CD1c-positive myeloid dendritic cell (primary cell): ENCODE results near the gene SPAG9.
"Not testable (repeated sequence)": the region's sequence is repeated elsewhere in the genome, so short reads cannot be mapped to it uniquely, and the experiment has no call there.

Experiments used
- DNase-seq: peaks from one replicate; pipeline ENCODE4 v3.0.0-alpha.2; 2016; ENCODE audit errors: extremely low spot score

The SPAG9 gene

DNA sequence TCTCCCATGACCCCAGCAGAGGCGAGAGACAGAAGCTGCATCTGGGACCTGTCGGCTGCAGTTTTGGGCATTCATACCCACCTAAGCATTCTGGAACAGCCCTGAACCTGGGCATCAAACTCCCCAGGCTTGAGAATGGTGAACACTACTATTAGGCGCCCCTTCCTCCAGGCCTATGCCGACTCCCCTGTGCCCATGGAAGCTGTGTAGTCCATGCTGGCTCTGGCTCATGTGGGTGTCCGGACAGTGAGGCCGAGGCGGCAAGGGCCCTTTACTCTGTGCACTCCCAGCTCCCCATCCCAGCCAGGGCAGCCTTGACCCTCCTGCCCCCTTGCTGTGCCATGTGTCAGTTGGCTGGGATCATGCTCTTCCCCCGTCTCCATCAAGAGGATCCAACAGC is 165.5 kb downstream of the SPAG9 start:
- no peak for DNase-seq

DNA sequence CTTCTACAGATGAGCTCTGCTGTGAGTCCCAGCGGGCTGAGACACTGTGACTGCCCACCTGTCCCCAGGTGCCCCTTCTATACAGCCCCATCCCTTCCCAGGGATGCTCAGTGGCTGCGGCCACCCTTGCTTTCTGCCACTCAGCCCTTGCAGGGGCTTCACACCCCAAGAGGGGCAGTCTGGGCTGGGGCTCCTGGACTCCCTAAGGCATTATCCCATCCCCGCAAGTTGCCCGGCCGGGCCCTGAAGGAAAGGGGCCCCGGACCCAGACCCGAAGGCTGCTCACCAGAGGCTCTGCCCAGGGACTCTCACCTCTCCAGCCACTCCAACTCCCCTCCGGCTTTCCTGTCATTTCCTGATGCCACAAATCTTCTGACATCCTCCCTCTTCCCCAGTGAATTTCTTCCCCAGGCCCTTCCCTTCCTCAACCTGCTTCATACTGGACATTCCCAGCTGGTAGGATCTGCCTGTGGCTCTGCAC is 166.0 kb downstream of the SPAG9 start:
- no peak for DNase-seq

DNA sequence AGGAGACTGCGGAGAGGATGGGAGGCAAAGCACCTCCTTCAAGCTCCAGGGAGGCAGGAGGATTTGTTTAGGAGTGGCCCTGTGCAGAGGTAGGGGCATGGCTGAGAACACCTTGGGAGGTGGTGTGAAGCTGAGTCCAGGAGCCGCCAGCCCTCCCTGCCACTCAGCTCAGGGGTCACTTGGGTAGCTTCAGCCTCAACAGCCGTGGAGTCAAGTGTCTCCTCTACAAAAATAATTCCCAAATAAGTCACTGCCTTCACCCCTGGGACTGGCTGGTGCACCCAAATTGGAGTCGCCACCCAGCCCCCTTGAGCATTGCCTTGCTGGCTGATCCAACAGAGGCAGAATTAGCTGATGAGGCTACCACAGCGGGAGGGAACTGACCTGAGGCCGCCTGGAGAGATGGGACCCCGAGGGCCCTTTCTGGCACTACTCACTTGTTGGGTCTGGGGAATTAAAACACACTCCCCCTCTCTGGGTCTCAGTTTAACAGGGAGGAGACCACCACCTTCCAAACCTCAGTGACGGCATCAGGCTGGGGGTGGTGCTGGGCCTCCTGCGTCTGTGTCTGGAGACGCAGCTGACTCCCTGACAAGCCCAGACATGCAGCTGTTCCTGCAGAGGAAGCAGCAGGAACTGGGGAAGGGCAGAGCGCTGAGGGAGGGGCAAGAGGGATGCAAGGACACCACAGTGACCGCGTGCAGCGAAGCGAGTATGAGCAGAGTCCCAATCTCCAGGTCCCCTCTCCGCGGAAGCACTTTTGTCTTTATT is 166.7 kb downstream of the SPAG9 start:
- peak; percentile 34 for DNase-seq

DNA sequence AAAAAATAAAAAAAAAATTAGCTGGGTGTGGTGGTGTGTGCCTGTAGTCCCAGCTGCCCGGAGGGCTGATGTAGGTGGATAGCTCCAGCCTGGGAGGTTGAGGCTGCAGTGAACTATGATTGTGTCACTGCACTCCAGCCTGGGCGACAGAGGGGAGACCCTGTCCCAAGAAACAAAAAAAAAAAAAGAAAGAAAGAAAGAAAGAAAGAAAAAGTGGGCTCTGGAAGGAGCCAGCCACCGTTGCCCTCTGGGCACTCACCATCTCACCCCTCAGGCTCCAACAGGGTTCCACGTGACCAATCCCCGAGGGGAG is 167.2 kb downstream of the SPAG9 start:
- DNase-seq, result no peak

DNA sequence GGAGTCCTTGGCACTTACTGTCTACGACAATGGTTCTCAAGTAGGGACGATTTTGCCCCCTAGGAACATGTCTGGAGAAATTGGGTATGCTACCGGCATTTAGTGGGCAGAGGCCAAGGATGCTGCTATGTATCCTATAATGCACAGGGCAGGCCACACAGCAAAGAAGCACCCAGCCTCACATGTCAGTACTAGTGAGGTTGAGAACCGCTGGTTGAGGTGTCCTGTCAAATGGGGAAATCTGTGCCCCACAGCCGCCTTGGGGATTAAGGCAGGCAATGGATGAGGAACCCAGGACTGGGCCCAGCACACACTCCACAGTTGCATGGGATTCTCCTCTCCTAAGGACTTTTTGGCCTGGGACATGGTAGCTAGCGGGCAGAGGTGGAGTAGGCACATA is 167.8 kb downstream of the SPAG9 start:
- DNase-seq, result no peak

DNA sequence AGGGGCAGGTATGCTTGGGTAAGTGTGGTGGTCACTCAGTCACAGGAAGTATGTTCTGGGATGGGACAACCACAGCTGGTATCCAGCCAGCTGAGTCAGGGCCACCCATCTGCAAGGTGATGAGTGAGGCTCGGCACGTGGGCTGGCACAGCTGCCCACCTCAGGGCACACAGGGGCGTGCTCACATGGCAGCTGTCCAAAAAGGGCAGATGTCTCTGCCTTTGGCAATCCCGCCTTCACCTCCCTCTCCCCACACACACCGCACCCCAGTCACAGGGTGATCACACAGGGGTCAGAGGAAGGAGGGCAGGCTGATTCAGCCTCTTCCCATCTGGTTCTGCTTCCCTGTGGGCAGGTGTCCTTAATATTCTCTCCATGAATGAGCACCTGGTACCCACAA is 168.7 kb downstream of the SPAG9 start:
- DNase-seq, result peak; percentile 69

DNA sequence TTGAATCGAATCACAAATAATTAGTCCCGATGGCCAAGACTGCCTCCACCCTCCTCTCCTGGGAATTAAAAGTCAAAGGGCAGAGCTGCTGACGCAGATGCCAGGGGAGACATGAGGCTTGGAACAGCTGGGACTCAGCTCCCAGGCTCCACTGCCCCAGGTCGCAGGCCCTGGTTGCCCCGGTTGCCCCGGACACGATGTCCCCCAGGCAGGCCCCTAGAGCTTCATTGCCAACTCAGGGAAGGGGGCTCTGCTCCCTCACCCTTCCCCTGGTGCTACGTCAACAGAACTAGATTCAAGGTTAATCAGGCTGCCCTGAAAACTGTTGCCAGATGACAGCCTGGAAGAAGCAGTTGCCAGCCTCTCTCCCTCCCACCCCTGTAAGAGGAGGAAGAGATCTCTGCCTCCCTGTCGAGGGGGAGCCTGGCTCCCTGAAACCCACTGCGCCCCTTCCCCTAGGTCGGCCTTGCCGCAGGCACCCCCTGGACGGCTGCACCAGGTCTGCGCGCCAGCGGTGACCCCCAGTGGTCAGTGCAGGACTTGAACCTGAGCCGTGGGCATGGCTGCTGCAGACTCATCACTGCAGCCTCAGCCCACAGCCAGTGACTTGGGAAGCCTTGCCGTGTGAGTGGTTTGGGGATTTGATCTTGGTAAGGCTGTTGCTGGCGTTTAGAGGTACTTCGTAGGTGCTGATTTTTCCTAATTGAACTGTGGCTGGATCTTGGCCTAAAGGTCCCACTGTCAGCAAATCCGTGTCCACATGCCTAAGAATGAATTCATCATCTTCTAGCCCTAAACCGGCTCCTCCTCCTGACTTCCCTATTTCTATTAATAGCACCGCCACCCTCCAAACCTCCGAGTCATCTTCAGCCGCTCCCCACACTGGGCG is 170.4 kb downstream of the SPAG9 start:
- peak; percentile 90 for DNase-seq

DNA sequence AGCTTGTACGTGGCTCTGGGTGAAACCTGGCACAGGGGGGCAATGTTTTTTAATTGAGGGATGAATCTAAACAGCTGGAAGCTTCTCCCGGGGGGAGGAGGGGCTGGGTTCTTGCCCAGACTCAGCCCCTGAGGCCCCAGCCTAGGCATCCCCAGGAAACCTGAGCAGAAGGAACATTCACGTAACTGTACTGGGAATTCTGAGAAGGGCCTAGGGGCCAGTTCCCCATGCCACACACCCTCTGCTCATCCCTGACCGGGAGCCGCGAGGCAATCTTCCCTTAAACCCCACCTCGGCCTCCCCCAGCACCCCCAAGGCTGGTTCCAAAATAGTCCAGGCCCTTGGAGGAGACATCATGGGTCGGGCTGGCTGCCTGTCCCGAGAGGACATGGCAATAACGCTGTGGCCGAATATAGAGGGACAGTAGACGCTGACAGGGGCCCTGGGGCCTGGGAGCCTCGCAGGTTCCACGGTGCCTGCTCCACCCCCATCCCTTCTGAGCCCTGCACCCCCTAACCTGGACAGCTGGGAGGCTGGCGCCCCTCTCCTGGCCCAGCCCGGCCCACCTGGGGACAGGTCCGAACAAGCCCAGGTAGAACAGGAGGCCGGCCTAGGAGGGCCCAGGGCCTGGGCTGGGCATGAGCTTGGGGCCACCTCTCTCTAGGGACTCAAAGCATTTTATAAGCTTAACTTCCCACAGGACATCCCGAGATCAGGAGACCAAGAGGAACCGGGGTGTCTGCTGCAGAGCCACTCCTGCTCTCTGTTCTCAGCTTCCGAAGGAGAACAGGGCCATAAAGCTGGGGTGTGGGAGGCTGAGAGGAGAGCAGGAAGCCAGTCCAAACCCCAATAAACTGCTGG is 171.3 kb downstream of the SPAG9 start:
- peak; percentile 77 for DNase-seq

DNA sequence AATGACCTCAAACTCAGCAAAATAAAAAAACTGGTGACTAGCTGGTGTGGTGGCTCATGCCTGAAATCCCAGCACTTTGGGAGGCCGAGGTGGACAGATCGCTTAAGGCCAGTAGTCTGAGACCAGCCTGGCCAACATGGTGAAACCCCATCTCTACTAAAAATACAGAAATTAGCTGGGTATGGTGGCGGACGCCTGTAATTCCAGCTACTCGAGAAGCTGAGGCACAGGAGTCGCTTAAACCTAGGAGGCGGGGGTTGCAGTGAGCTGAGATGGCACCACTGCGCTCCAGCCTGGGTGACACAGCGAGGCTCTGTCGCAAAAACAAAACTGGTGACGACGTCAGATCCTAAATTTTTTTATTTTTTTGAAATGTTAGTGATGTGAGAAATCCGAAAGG is 172.0 kb downstream of the SPAG9 start:
- no peak for DNase-seq

DNA sequence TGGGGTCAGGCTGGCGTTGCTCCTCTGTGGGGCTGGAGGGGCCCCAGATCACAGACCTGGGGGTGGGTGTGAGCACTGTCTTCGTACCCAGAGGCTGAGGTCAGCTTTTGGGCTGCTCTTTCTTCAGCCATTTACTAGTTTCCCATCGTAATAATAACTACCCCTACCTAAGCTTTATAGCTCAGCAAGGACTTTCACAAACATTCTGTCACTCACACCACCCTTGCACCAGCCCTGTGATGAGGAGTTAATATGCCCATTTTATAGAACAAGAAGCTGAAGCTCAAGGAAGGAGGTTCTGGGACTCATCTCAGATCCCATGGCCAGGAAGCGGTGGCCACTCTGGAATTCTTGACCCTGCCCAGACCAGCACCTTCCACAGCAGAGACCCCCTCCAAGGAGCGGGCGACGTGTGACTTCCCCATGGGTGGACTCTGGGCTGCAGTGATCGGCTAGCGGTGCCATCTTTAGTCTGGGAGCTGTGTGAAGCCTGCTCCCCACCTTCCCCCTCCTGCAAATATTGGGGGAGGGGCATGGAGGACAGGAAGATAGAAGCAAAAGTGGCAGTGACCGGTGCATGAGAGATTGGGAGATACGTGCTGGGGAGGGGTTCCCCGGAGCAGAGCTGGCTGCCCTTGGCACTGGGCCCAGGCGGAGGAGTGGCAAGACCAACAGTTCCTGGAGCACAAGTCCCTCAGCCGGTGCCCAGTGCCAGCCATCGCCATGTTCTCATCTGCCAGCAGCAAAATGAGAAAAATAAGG is 172.7 kb downstream of the SPAG9 start:
- peak; percentile 20 for DNase-seq

DNA sequence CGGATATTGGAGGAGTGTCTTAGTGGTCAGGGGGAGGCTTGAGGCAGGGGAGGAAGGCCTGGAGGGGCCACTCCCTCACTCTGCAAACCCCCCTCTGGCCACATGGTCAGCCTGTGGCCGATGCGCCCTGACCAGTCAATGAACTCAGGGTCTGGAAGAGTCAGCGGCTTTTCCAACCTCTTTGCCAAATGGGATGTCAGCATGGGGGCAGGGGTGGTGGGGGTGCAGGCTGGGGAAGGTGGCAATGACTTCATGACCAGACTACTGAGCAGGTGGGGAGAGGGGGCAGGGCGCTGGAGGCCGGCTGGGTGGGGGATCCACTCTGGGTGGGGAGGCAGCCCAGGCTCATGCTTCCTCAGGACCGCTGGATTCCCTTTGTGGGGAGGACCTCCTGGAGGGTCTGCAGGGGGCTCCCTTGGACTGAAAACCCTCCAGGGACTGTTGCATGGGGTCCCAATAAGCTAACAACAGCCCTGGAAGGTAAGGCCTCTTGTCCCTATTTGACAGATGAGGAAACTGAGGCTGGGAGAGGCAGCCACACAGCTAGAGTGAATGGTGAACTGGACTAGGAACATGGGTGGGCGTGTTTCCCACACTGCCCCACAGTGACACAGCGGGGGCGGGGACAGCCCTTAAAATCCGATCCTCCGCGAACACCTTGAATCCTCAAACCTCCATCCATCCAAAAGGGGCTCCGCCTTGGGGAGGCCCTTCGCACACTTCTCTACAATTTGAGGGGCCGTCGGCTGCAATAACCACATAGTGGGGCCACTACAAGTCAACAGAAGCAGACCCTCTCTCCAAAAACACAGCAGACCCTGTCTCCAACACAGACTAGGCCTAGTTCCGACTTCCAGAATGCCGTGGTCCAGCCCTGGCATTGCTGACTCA is 173.5 kb downstream of the SPAG9 start:
- DNase-seq, result no peak

DNA sequence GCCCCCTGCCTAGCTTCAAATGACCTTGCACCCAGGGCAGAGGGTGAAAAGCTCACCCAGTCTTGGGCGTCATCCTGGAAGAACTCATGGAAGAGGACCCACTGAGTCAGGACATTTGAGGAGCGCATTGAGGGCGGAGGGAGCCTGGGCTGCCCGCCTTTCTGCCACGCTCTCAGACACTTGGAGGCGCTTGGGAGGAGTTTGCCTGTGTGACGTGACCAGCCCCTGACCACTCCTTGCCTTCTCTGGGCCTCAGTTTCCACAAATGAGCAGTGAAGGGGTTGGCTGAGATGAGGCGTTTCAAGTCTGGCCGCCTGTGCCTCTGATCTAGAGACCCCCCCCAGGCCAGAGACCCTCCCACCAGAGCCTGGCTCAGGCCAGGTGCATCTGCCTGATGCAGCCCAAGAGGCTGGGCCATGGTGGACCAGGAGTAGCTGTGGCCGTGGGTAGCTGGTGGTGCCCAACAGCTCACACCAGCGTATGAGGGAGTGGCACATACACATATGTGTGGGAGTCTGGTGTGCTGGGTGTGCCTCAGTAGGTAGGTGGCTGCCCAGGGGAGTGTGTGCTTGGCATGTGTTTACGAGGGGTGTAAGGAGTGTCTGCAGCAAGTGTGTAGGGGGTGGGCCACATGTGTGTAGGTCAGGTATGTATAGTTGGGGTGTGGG is 174.3 kb downstream of the SPAG9 start:
- DNase-seq, result no peak

DNA sequence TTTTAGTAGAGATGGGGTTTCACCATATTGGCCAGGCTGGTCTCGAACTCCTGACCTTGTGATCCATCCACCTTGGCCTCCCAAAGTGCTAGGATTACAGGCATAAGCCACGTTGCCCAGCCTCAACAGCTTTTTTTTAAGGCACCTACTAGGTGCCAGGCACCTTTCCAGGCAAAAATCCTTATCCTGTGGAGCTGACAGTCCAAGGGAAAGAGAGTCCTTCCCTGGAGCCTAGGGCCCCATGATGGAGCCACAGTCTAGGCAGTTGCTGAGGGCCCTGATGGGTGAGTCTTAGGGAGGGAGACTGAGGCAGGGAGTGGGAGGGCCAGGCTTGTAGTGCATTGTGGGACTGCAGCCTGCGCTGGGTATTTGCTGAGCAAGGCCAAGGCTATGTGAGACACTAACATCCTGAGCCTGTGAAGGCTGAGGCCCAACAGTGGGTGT is 174.9 kb downstream of the SPAG9 start:
- DNase-seq, result no peak

DNA sequence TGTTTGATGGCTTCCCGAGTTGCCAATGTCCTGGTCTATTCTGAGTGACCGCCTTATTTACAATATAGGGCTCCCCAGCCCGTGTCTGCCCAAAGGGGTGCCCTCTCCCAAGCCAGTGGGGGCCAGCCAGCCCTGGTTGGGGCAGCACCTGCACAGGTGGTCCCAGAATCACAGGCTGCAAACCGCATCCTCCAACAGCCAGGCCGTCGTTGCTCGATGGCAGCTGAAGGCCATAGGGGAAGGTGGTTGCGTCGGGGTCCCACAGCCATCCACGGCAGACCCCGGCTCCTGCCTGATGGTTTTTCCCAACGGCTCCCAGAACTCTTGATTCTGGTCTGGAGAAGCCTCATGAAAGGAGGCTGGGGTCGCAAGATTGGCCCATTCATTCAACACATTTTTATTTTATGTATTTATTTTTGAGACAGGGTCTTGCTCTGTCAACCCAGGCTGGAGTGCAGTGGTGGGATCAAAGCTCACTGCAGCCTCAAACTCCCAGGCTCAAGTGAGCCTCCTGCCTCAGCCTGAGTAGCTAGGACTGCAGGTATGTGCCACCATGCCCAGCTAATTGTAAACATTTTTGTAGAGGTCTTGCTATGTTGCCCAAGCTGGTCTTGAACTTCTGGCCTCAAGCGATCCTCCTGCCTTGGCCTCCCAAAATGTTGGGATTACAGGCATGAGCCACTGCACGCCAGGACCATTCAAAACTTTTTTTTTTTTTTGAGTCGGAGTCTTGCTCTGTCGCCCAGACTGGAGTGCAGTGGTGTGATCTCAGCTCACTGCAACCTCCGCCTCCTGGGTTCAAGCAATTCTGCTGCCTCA is 175.6 kb downstream of the SPAG9 start:
- no peak for DNase-seq

DNA sequence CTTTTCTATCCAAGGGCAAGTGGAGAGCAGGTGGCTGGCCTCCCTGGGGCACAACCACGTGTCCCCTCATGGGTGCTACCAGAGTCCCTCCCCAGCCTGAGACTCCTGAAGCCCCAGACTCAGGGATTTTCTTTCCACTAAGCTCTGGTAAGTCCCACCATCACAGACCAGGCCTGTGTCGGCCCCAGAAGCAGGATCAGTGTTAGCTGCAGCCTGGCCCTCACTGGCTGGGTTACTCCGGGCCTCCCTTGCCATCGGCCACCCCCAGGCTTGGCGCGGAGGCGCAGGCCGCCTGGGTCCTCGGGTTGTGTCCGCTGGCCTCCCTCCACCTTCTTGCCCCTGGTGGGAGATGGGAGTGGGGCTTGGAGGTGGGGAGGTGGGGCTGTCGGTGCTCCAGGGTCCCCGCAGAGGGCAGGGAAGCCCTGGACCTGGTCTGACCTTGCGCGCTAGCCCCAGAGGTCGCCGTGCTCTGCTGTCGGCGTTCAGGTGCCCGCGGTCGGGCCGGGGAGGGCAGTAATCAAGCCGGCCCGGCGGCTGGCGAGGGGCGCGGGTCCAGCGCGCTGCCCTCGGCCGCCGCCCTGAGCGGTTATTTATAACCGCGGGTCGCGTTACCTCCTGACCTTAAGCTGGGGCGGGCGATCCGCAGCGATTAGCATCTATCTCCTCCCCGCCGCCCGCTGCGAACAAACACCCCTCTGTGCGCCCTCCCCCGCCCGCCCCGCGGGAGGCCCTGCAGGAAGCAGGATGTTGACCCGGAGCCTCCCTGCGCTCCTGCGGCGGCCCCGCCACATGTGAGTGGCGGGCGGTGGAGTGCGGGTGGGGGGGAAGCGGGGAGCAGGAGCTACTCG is 176.4 kb downstream of the SPAG9 start:
- peak; percentile 65 for DNase-seq

DNA sequence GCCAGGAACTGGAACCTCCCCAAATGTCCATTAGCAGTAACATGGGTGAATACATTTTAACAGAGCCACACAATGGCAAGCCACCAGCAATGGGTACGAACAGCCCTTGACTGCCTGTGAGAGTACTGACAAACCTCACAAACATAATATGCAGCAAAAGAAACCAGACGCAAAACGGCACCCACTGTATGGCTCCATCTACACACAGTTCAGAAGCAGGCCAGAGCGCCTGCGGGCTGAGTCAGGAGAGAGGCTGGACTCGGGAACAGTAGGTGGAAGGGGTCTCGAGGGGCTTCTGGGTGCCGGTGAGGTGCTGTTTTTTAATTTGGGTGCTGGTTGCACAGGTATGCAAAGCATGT is 177.1 kb downstream of the SPAG9 start:
- DNase-seq, result no peak

DNA sequence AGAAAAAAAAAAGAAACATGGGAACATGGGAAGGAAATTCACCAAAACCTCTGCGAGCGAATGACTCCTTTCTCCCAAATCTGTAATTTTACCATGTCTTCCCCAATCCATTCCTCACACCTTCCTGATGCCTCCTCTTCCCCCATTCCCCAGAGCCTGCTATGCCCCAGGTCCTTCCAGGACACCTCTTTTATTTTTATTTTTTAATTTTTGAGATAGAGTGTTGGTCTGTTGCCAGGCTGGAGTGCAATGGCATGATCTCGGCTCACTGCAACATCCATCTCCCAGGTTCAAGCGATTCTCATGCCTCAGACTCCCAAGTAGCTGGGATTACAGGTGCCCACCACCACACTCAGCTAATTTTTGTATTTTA is 179.0 kb downstream of the SPAG9 start:
- DNase-seq, result not testable (repeated sequence)
